ENCODE results near the gene ZNF415. TPM values are rescaled to one million over a fixed set of nuclear protein-coding genes. Genes with fewer than 3 reads are reported as not detected.

The ZNF415 gene
- total RNA-seq = 10.1 and 18.5 TPM in 2 replicates

GRCh38 chr19:53132141-53132991 is at the start of gene ZNF415:
ZNF415 (minus strand) TSS chr19:53132910; CDS start chr19:53122676, 10,234 bp downstream.

GRCh38 chr19:53103234-53104203 is 29.2 kb downstream of the ZNF415 start, which contains the start of gene ZNF160:
ZNF160 (minus strand) TSS chr19:53103422; CDS start chr19:53086276, 17,146 bp downstream.

Other genes starting within 250 kb of the ZNF415 start
- 11.8 and 18.4 TPM in 2 replicates for gene ZNF320, start 235.3 kb downstream of the ZNF415 start, total RNA-seq
- 3.9 and 6.2 TPM in 2 replicates for gene ZNF888, start 209.5 kb downstream of the ZNF415 start, total RNA-seq
- 7.7 and 12.8 TPM in 2 replicates for gene ZNF816, start 170.0 kb downstream of the ZNF415 start, total RNA-seq
- gene ERVV-1, start 119.0 kb downstream of the ZNF415 start, total RNA-seq = not detected in 2 replicates
- gene ERVV-2, start 88.2 kb downstream of the ZNF415 start, total RNA-seq = not detected in 2 replicates
- gene ZNF160, start 29.5 kb downstream of the ZNF415 start, total RNA-seq = 47.6 and 59.7 TPM in 2 replicates
- 11.0 and 12.0 TPM in 2 replicates for gene ZNF347, start 26.1 kb upstream of the ZNF415 start, total RNA-seq
- 3.0 and 6.5 TPM in 2 replicates for gene ZNF665, start 60.4 kb upstream of the ZNF415 start, total RNA-seq
- 19.9 and 22.5 TPM in 2 replicates for gene ZNF677, start 122.0 kb upstream of the ZNF415 start, total RNA-seq
- not detected in 2 replicates for gene VN1R2, start 125.4 kb upstream of the ZNF415 start, total RNA-seq
- not detected in 2 replicates for gene VN1R4, start 134.8 kb upstream of the ZNF415 start, total RNA-seq
- gene ZNF845, start 200.8 kb upstream of the ZNF415 start, total RNA-seq = 9.0 and 11.1 TPM in 2 replicates
- gene ZNF525, start 232.8 kb upstream of the ZNF415 start, total RNA-seq = 6.4 and 9.1 TPM in 2 replicates

All from articular chondrocyte of knee joint (primary cell).